ENCODE measurements around the gene YIPF5. TPM values are rescaled to one million over a fixed set of nuclear protein-coding genes. Genes with fewer than 3 reads are reported as not detected.

The YIPF5 gene
- total and polyA plus RNA-seq, 11 donors: 4.1 to 43.9 (median 29.0) TPM

- Histone ChIP-seq H3K9me3 (no peaks in the 10 kb centered on the region), H3K27ac (no peak overlapping the region), H3K4me3 (no peak overlapping the region), H3K36me3 (no peaks in the 10 kb centered on the region), H3K27me3 (peaks cover 0 to 29% (median 7%) of the 10 kb centered on the region in 9 donors), H3K4me1 (peaks cover 0 to 6% (median 0%) of the 10 kb centered on the region in 12 donors)
- intact Hi-C loops (cut with DNase I): no loop called here
- 82 to 88% (median 83%) methylated on average over 3 of the region's 3 CpGs for WGBS, 4 donors
- DNase-seq (no peak), ATAC-seq (no peak)
- TF ChIP-seq, protein P1, sequence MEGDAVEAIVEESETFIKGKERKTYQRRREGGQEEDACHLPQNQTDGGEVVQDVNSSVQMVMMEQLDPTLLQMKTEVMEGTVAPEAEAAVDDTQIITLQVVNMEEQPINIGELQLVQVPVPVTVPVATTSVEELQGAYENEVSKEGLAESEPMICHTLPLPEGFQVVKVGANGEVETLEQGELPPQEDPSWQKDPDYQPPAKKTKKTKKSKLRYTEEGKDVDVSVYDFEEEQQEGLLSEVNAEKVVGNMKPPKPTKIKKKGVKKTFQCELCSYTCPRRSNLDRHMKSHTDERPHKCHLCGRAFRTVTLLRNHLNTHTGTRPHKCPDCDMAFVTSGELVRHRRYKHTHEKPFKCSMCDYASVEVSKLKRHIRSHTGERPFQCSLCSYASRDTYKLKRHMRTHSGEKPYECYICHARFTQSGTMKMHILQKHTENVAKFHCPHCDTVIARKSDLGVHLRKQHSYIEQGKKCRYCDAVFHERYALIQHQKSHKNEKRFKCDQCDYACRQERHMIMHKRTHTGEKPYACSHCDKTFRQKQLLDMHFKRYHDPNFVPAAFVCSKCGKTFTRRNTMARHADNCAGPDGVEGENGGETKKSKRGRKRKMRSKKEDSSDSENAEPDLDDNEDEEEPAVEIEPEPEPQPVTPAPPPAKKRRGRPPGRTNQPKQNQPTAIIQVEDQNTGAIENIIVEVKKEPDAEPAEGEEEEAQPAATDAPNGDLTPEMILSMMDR (IDR thresholded peaks at IDR 0.05): no peak
- no peak for TF ChIP-seq POLR2A (IDR thresholded peaks at IDR 0.05)
Measured at GRCh38 chr5:144198386-144198785, 27.9 kb upstream of the YIPF5 start.

- H3K4me3 ChIP-seq: no peak overlapping the region
- TF ChIP-seq, protein P1 (IDR thresholded peaks at IDR 0.05): no peak
- TF ChIP-seq POLR2A (IDR thresholded peaks at IDR 0.05): no peak
- 86 to 100% (median 89%) methylated on average over 1 of the region's 1 CpG for WGBS, 4 donors
- no peaks in the 10 kb centered on the region for H3K9me3 ChIP-seq
- no peak overlapping the region for H3K27ac ChIP-seq
- H3K4me1 ChIP-seq: peaks cover 0 to 4% (median 0%) of the 10 kb centered on the region in 12 donors
- ATAC-seq: no peak
- H3K27me3 ChIP-seq: peaks cover 0 to 27% (median 7%) of the 10 kb centered on the region in 9 donors
- H3K36me3 ChIP-seq: no peaks in the 10 kb centered on the region
- intact Hi-C loops (cut with DNase I): no loop called here
- no peak for DNase-seq
Measured at GRCh38 chr5:144196612-144197011, 26.2 kb upstream of the YIPF5 start.

DNA sequence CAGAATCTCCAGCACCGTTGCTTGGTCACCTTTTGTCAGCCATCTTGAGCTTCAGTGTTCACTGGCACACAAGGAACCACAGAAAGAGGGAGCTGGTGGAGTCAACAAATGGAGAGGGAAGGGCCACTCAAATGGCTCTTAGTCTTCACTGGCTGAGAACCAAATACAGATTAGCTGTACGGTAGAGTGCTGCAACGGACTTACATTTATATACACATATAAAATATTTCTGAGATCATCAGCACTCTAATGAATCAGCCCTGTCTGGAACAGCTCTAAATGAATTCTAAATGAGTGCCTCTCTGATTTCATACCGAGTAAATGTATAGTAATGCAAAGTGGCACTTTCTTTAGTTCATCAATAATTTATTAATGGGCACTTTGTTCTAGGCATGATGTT, 25.0 kb upstream of the YIPF5 start:
- intact Hi-C loops (cut with DNase I): no loop called here
- Histone ChIP-seq H3K4me3 (no peak overlapping the region), H3K9me3 (no peaks in the 10 kb centered on the region), H3K4me1 (peaks cover 0 to 13% (median 0%) of the 10 kb centered on the region in 12 donors), H3K27me3 (peaks cover 0 to 16% (median 2%) of the 10 kb centered on the region in 9 donors), H3K27ac (no peak overlapping the region), H3K36me3 (no peaks in the 10 kb centered on the region)
- WGBS, 4 donors: 69 to 74% (median 72%) methylated on average over 4 of the region's 4 CpGs
- DNase-seq (no peak), ATAC-seq (no peak)
- TF ChIP-seq, protein P1 (IDR thresholded peaks at IDR 0.05): no peak
- TF ChIP-seq POLR2A (IDR thresholded peaks at IDR 0.05): no peak

DNA sequence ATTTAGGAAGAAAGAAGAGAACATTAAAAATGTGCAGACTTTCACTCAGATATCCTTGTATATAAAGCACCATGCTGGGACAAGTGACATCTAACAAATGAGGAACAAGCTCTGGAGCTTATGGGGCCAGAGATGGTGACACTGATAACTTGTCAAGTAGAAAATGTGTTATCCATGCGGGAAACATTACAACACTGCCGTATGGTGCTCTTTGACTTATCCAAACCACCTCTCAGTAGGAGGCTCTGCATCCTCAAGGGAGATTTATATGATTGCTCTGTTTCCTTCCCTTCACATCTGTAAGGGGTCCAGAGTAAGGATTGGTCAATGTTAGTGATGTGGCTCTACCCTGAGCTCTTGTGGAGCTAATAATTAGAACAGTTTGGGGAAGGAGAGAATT, 23.7 kb upstream of the YIPF5 start:
- Histone ChIP-seq H3K4me3 (no peak overlapping the region), H3K27ac (no peak overlapping the region), H3K9me3 (no peaks in the 10 kb centered on the region), H3K27me3 (peaks cover 0 to 11% (median 0%) of the 10 kb centered on the region in 9 donors), H3K36me3 (no peaks in the 10 kb centered on the region), H3K4me1 (peaks cover 0 to 25% (median 0%) of the 10 kb centered on the region in 12 donors)
- DNase-seq (no peak), ATAC-seq (no peak)
- WGBS, 4 donors: 50 to 79% (median 65%) methylated on average over 2 of the region's 2 CpGs
- TF ChIP-seq, protein P1 (IDR thresholded peaks at IDR 0.05): no peak
- no peak for TF ChIP-seq POLR2A (IDR thresholded peaks at IDR 0.05)
- intact Hi-C loops (cut with DNase I): no loop called here

Measured in heart left ventricle (tissue), 16 donors.